CMK (cell line): ENCODE results near the gene MAGI2.
"Not testable (repeated sequence)": the region's sequence is repeated elsewhere in the genome, so short reads cannot be mapped to it uniquely, and the experiment has no call there.

ENCODE experiments used
- DNase-seq: peaks from one replicate; pipeline ENCODE4 v3.0.0-alpha.2; 2010; ENCODE audit warnings: low read depth

The MAGI2 gene

GRCh38 chr7:78284945-78285344 lies 1168.5 kb downstream of the MAGI2 start:
- no peak for DNase-seq

DNA sequence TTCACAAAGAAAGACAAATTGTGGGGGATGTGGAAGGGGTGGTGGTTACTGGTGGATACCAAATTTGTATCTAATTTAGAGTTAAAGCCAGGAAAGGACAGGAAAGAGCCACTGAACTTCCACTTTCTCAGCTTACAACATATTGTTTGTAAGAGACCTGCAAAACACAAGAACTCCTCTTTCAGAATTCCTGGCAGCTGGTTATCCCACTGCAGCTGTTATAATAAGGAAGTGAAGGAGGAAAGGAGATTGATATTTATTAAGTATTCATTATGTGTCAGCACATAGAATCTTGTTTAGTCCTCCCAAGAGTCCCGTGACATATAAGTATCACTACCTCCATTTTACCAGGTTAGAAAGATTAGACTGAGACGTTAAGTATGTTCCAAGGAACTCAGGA lies 1173.2 kb downstream of the MAGI2 start:
- DNase-seq: no peak

GRCh38 chr7:78279457-78279856 lies 1174.0 kb downstream of the MAGI2 start:
- DNase-seq: no peak

- DNase-seq: no peak
Measured at GRCh38 chr7:78279032-78279431, 1174.4 kb downstream of the MAGI2 start.

GRCh38 chr7:78267141-78267540 lies 1186.3 kb downstream of the MAGI2 start:
- no peak for DNase-seq

- DNase-seq: no peak
Measured at GRCh38 chr7:78265486-78265885, 1188.0 kb downstream of the MAGI2 start.

DNA sequence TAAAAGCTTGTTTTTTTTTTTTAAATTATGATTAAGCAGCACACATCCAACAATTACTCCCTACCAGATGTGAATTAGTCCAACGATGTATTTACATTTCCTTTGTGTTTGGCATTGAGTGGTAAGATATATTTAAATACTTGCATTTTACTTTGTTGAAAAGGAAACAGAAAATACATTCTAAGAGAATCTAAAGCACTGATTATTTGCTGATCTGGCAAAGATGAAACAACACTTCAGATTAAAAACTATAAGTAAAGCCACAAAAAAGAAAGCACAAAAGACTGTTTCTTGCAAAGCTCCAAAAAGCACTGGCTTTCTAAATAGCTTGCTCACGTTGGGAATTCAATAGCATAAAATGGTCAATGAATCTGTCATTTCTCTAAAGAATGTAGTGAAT lies 1188.4 kb downstream of the MAGI2 start:
- DNase-seq: no peak

DNA sequence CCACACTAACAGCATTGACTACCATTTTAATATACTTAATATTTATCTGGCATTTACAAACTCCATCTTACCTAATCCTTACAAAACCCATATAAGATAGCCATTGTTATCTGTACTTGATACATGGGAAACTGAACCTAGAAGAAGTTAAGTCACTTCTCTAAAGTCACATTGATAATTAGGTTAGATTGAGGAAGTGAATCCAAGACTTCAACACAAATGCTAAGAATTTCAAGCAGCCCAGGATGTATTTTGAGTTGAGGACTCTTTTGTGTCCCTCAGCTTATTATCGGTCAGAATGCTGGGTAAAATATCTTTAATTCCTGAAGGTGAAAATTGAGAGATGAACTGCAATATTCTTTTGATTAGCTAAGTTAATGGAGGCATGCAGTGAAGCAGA lies 1189.4 kb downstream of the MAGI2 start:
- no peak for DNase-seq

GRCh38 chr7:78261739-78262138 lies 1191.7 kb downstream of the MAGI2 start:
- DNase-seq: no peak

DNA sequence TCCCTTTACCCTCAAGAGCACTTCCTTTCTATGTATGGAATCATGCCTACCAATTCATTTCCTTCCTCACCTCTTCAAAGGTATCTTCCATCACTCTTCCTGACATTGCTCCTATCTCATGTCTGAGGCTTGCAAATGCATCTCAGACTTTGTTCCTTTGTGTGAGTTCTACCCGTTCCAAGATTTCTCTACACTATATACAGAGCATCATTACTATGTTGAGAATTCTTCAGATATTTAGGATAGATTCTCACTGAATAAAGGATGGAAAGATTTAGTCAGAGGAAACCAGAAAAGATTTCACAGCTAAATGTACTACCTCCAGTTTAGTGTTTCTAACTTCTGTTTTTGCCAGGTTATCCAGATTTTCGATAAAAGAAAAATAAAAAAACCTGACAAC lies 1192.2 kb downstream of the MAGI2 start:
- DNase-seq: no peak

DNA sequence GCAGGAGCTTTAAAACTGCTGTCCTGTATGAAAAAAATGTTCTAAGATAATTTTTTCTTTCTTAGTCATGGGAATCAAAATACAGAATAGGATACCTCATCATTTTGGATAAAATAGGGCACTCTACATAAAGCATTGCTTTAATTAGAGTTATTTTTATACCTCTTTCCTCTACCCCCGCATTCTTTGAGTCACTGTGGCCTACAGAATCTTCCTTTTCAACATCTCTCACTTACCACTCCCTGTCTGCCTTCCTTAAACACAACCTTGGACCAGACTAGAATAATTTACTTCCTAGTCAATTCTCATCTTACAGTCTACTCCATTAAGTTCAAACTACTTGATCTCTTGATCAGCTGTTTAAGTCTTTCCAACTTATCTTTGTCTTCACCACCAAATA lies 1192.6 kb downstream of the MAGI2 start:
- DNase-seq: no peak

DNA sequence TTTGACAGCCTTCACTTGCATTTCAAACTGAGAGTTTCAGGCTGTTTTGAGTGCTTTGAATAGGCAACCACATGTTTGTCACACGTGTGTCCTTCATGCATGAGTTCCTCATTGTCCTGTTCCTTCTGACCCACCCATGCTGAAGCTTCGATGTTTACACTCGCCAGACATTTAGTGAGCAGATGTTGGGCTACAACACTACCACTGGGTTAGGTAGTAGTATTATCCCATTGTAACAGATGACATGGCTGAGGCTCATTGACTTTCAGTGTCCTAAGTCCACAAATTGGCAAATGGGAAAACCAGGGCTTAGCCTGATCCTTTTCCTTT lies 1198.8 kb downstream of the MAGI2 start:
- no peak for DNase-seq

GRCh38 chr7:78253850-78254725 lies 1199.4 kb downstream of the MAGI2 start:
- DNase-seq: no peak

- no peak for DNase-seq
Measured at GRCh38 chr7:78248867-78249266, 1204.6 kb downstream of the MAGI2 start.

DNA sequence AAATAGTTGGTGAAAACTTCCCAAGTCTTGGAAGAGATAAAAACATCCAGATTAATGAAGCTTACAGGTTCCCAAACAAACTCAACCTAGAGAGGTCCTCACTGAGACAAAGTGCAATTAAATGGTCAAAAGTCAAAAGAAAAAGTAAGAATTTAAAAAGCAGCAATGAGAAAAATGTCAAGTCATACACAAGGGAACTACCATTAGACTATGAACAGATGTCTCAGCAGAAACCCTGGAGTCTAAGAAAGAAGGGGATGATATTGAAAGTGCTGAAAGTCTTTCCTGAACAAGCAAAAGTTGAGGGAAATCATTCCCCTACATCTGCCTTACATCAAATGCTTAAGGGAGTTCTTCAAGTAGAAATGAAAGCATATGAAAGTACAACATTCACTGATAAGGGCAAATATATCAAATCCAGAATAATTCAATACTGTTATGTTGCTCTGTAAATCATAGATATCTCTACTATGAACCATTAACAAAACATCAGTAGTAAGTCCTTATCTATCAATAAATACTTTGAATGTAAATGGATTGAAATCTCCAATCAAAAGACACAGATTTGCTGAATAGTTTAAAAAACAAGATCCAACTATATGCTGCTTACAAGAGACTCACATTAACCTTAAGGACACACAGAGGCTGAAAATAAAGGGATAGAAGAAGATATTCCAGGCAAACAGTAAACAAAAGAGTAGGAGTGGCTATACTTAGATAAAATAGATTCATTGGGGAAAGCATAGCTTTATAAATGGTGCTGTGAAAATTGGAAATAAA lies 1205.4 kb downstream of the MAGI2 start:
- DNase-seq: no peak

GRCh38 chr7:78240179-78240578 lies 1213.3 kb downstream of the MAGI2 start:
- DNase-seq: not testable (repeated sequence)

- no peak for DNase-seq
Measured at GRCh38 chr7:78234634-78235033, 1218.8 kb downstream of the MAGI2 start.

- no peak for DNase-seq
Measured at GRCh38 chr7:78232806-78233205, 1220.7 kb downstream of the MAGI2 start.

GRCh38 chr7:78226059-78226719 lies 1227.3 kb downstream of the MAGI2 start:
- DNase-seq: peak; percentile 17

- no peak for DNase-seq
Measured at GRCh38 chr7:78225534-78225933, 1227.9 kb downstream of the MAGI2 start.

GRCh38 chr7:78224923-78225322 lies 1228.5 kb downstream of the MAGI2 start:
- no peak for DNase-seq

GRCh38 chr7:78223598-78223997 lies 1229.9 kb downstream of the MAGI2 start:
- no peak for DNase-seq
